Measurements from ENCODE around the gene P3H4.

The P3H4 gene

GRCh38 chr17:41792845-41793783 is 18.6 kb downstream of the P3H4 start:
- no peak overlapping the region for H3K4me3 ChIP-seq (ENCODE audit: low read depth, low read length)
- no peaks in the 10 kb centered on the region for H3K27me3 ChIP-seq (ENCODE audit: insufficient read depth, low read length)
- H3K79me2 ChIP-seq (ENCODE audit: control insufficient read depth, insufficient read depth, low read length, poor library complexity): peaks cover 6% of the 10 kb centered on the region
- H3K18ac ChIP-seq (ENCODE audit: low read length): peak overlapping the region; percentile 96
- H3K4me1 ChIP-seq (ENCODE audit: control insufficient read depth in 1 of 2, insufficient read depth in 2 of 2, low read length in 2 of 2): peaks cover 28 to 32% of the 10 kb centered on the region in 2 experiments
- H3K79me1 ChIP-seq (ENCODE audit: low read length): peaks cover 26% of the 10 kb centered on the region
- peak overlapping the region; percentile 24 for H3K9ac ChIP-seq (ENCODE audit: low read length)
- WGBS (ENCODE audit: extremely low coverage, insufficient coverage, insufficient read length): no CpG with 5 or more reads among the region's 22 CpGs
- H4K12ac ChIP-seq (ENCODE audit: low read depth, low read length): peak overlapping the region; percentile 57
- peak; percentile 95 for DNase-seq
- H2AFZ ChIP-seq (ENCODE audit: insufficient read depth, low read length, poor library complexity): peak overlapping the region; percentile 53
- H4K91ac ChIP-seq (ENCODE audit: low read depth, low read length): peak overlapping the region; percentile 96
- peak overlapping the region; percentile 86 for H3K27ac ChIP-seq (ENCODE audit: low read depth, low read length)
- peak overlapping the region; percentile 97 for H2BK12ac ChIP-seq (ENCODE audit: low read length)
- peak overlapping the region; percentile 80 for H3K4ac ChIP-seq (ENCODE audit: low read depth, low read length)
- no peak overlapping the region for H3K23ac ChIP-seq (ENCODE audit: low read length)
- peak overlapping the region; percentile 96 for H2BK120ac ChIP-seq (ENCODE audit: insufficient read depth, low read length, poor library complexity)
- peak overlapping the region; percentile 94 for H2BK5ac ChIP-seq (ENCODE audit: low read depth, low read length, poor library complexity)
- H3K14ac ChIP-seq (ENCODE audit: low read length): peak overlapping the region; percentile 95
- no peaks in the 10 kb centered on the region for H3K36me3 ChIP-seq (ENCODE audit: control insufficient read depth in 1 of 2, insufficient read depth in 2 of 2, low read length in 2 of 2)
- peak overlapping the region; percentile 42 for H3K4me2 ChIP-seq (ENCODE audit: low read length)
- H3K9me3 ChIP-seq (ENCODE audit: insufficient read depth, low read depth, low read length): peaks cover 1% of the 10 kb centered on the region
- H2AK5ac ChIP-seq (ENCODE audit: low read length): peak overlapping the region; percentile 78
- peak overlapping the region; percentile 81 for H4K8ac ChIP-seq (ENCODE audit: low read depth, low read length)

GRCh38 chr17:41787021-41787418 is 24.7 kb downstream of the P3H4 start:
- H2AK5ac ChIP-seq (ENCODE audit: low read length): no peak overlapping the region
- H3K9me3 ChIP-seq (ENCODE audit: insufficient read depth, low read depth, low read length): peaks cover 1% of the 10 kb centered on the region
- H2BK5ac ChIP-seq (ENCODE audit: low read depth, low read length, poor library complexity): no peak overlapping the region
- no peak for DNase-seq
- no peak overlapping the region for H3K27ac ChIP-seq (ENCODE audit: low read depth, low read length)
- H3K36me3 ChIP-seq (ENCODE audit: control insufficient read depth in 1 of 2, insufficient read depth in 2 of 2, low read length in 2 of 2): peaks cover 5 to 9% of the 10 kb centered on the region in 2 experiments
- H3K18ac ChIP-seq (ENCODE audit: low read length): no peak overlapping the region
- no peak overlapping the region for H3K4me3 ChIP-seq (ENCODE audit: low read depth, low read length)
- H2BK120ac ChIP-seq (ENCODE audit: insufficient read depth, low read length, poor library complexity): no peak overlapping the region
- H3K79me1 ChIP-seq (ENCODE audit: low read length): peaks cover 26% of the 10 kb centered on the region
- H3K4ac ChIP-seq (ENCODE audit: low read depth, low read length): no peak overlapping the region
- no peak overlapping the region for H4K12ac ChIP-seq (ENCODE audit: low read depth, low read length)
- H4K8ac ChIP-seq (ENCODE audit: low read depth, low read length): no peak overlapping the region
- WGBS (ENCODE audit: extremely low coverage, insufficient coverage, insufficient read length): no CpG with 5 or more reads among the region's 4 CpGs
- no peak overlapping the region for H3K23ac ChIP-seq (ENCODE audit: low read length)
- peak overlapping the region; percentile 37 for H3K4me2 ChIP-seq (ENCODE audit: low read length)
- peaks cover 18 to 23% of the 10 kb centered on the region in 2 experiments for H3K4me1 ChIP-seq (ENCODE audit: control insufficient read depth in 1 of 2, insufficient read depth in 2 of 2, low read length in 2 of 2)
- no peak overlapping the region for H3K14ac ChIP-seq (ENCODE audit: low read length)
- no peak overlapping the region for H3K9ac ChIP-seq (ENCODE audit: low read length)
- H2AFZ ChIP-seq (ENCODE audit: insufficient read depth, low read length, poor library complexity): no peak overlapping the region
- no peak overlapping the region for H4K91ac ChIP-seq (ENCODE audit: low read depth, low read length)
- H3K79me2 ChIP-seq (ENCODE audit: control insufficient read depth, insufficient read depth, low read length, poor library complexity): peaks cover 38% of the 10 kb centered on the region
- H2BK12ac ChIP-seq (ENCODE audit: low read length): no peak overlapping the region
- H3K27me3 ChIP-seq (ENCODE audit: insufficient read depth, low read length): no peaks in the 10 kb centered on the region

- Histone ChIP-seq H3K14ac (ENCODE audit: low read length) (peak within 1 kb of the TSS; percentile 97), H2BK12ac (ENCODE audit: low read length) (no peak within 1 kb of the TSS), H3K4me2 (ENCODE audit: low read length) (peak within 1 kb of the TSS; percentile 83), H4K91ac (ENCODE audit: low read depth, low read length) (peak within 1 kb of the TSS; percentile 98), H4K8ac (ENCODE audit: low read depth, low read length) (peak within 1 kb of the TSS; percentile 95), H3K27me3 (ENCODE audit: insufficient read depth, low read length) (no peaks in the 10 kb centered on the region), H2BK120ac (ENCODE audit: insufficient read depth, low read length, poor library complexity) (peak within 1 kb of the TSS; percentile 93), H3K9me3 (ENCODE audit: insufficient read depth, low read depth, low read length) (no peaks in the 10 kb centered on the region), H3K23ac (ENCODE audit: low read length) (no peak within 1 kb of the TSS), H3K4me1 (ENCODE audit: control insufficient read depth in 1 of 2, insufficient read depth in 2 of 2, low read length in 2 of 2) (peaks cover 20 to 23% of the 10 kb centered on the region in 2 experiments), H2BK5ac (ENCODE audit: low read depth, low read length, poor library complexity) (peak within 1 kb of the TSS; percentile 83), H3K79me1 (ENCODE audit: low read length) (peaks cover 26% of the 10 kb centered on the region), H4K12ac (ENCODE audit: low read depth, low read length) (peak within 1 kb of the TSS; percentile 78), H3K79me2 (ENCODE audit: control insufficient read depth, insufficient read depth, low read length, poor library complexity) (peaks cover 43% of the 10 kb centered on the region), H3K27ac (ENCODE audit: low read depth, low read length) (peak within 1 kb of the TSS; percentile 93), H3K9ac (ENCODE audit: low read length) (peak within 1 kb of the TSS; percentile 86), H2AFZ (ENCODE audit: insufficient read depth, low read length, poor library complexity) (peak within 1 kb of the TSS; percentile 48), H3K4ac (ENCODE audit: low read depth, low read length) (peak within 1 kb of the TSS; percentile 99), H2AK5ac (ENCODE audit: low read length) (peak within 1 kb of the TSS; percentile 99), H3K36me3 (ENCODE audit: control insufficient read depth in 1 of 2, insufficient read depth in 2 of 2, low read length in 2 of 2) (peaks cover 5 to 13% of the 10 kb centered on the region in 2 experiments), H3K18ac (ENCODE audit: low read length) (peak within 1 kb of the TSS; percentile 98), H3K4me3 (ENCODE audit: low read depth, low read length) (peak within 1 kb of the TSS; percentile 94)
- no CpG with 5 or more reads among the region's 79 CpGs for WGBS (ENCODE audit: extremely low coverage, insufficient coverage, insufficient read length)
- peak; percentile 100 for DNase-seq
Observed at GRCh38 chr17:41786227-41787020, 25.3 kb downstream of the P3H4 start, which contains the start of gene JUP. TSS of gene JUP (minus strand) at chr17:41786711. CDS start at chr17:41771854, 14,857 bp downstream.

GRCh38 chr17:41785859-41786226 is 25.9 kb downstream of the P3H4 start:
- peak overlapping the region; percentile 78 for H4K12ac ChIP-seq (ENCODE audit: low read depth, low read length)
- H3K4me1 ChIP-seq (ENCODE audit: control insufficient read depth in 1 of 2, insufficient read depth in 2 of 2, low read length in 2 of 2): peaks cover 21 to 25% of the 10 kb centered on the region in 2 experiments
- peak in 1 of 2 donors; percentile 46 for DNase-seq
- H3K4ac ChIP-seq (ENCODE audit: low read depth, low read length): peak overlapping the region; percentile 99
- no CpG with 5 or more reads among the region's 22 CpGs for WGBS (ENCODE audit: extremely low coverage, insufficient coverage, insufficient read length)
- H3K27me3 ChIP-seq (ENCODE audit: insufficient read depth, low read length): no peaks in the 10 kb centered on the region
- H2BK120ac ChIP-seq (ENCODE audit: insufficient read depth, low read length, poor library complexity): peak overlapping the region; percentile 93
- H3K18ac ChIP-seq (ENCODE audit: low read length): peak overlapping the region; percentile 98
- peaks cover 5 to 15% of the 10 kb centered on the region in 2 experiments for H3K36me3 ChIP-seq (ENCODE audit: control insufficient read depth in 1 of 2, insufficient read depth in 2 of 2, low read length in 2 of 2)
- peak overlapping the region; percentile 99 for H2AK5ac ChIP-seq (ENCODE audit: low read length)
- peak overlapping the region; percentile 83 for H2BK5ac ChIP-seq (ENCODE audit: low read depth, low read length, poor library complexity)
- peak overlapping the region; percentile 86 for H3K9ac ChIP-seq (ENCODE audit: low read length)
- peaks cover 26% of the 10 kb centered on the region for H3K79me1 ChIP-seq (ENCODE audit: low read length)
- peak overlapping the region; percentile 94 for H3K4me3 ChIP-seq (ENCODE audit: low read depth, low read length)
- peak overlapping the region; percentile 83 for H3K4me2 ChIP-seq (ENCODE audit: low read length)
- no peaks in the 10 kb centered on the region for H3K9me3 ChIP-seq (ENCODE audit: insufficient read depth, low read depth, low read length)
- peak overlapping the region; percentile 97 for H3K14ac ChIP-seq (ENCODE audit: low read length)
- no peak overlapping the region for H2BK12ac ChIP-seq (ENCODE audit: low read length)
- peak overlapping the region; percentile 95 for H4K8ac ChIP-seq (ENCODE audit: low read depth, low read length)
- peaks cover 46% of the 10 kb centered on the region for H3K79me2 ChIP-seq (ENCODE audit: control insufficient read depth, insufficient read depth, low read length, poor library complexity)
- no peak overlapping the region for H3K23ac ChIP-seq (ENCODE audit: low read length)
- H2AFZ ChIP-seq (ENCODE audit: insufficient read depth, low read length, poor library complexity): peak overlapping the region; percentile 48
- peak overlapping the region; percentile 98 for H4K91ac ChIP-seq (ENCODE audit: low read depth, low read length)
- H3K27ac ChIP-seq (ENCODE audit: low read depth, low read length): peak overlapping the region; percentile 93

All from trophoblast cell (in vitro differentiated cells and primary cell).